Chondrocyte (in vitro differentiated cells): Measurements from ENCODE around the gene TST. TPM values are rescaled to one million over a fixed set of nuclear protein-coding genes. Genes with fewer than 3 reads are reported as not detected.

ENCODE experiments used
- DNase-seq: peaks from one replicate; pipeline ENCODE4 v3.0.0; 2021; ENCODE audit warnings: mixed read lengths, low spot score
- H3K27ac Mint-ChIP-seq: one replicate; pipeline ENCODE4 v1.8.0; 2021; ENCODE audit warnings: mild to moderate bottlenecking, moderate library complexity, mixed read lengths; ENCODE audit not compliant: unreplicated experiment
- H3K27me3 Mint-ChIP-seq: 2 replicates; pipeline ENCODE4 v1.8.0; 2021; ENCODE audit warnings: low read depth, mixed read lengths
- H3K36me3 Mint-ChIP-seq: 2 replicates; pipeline ENCODE4 v1.8.0; 2021; ENCODE audit warnings: low read depth, mixed read lengths
- H3K4me1 Mint-ChIP-seq: 2 replicates; pipeline ENCODE4 v1.8.0; 2021; ENCODE audit warnings: low read depth, mild to moderate bottlenecking, mixed read lengths
- H3K4me3 Mint-ChIP-seq: one replicate; pipeline ENCODE4 v1.8.0; 2021; ENCODE audit warnings: mild to moderate bottlenecking, moderate library complexity, mixed read lengths; ENCODE audit not compliant: unreplicated experiment
- H3K9me3 Mint-ChIP-seq: 2 replicates; pipeline ENCODE4 v1.8.0; 2021; ENCODE audit warnings: low read depth, mixed read lengths
- total RNA-seq: library from RNA; stranded (reverse); gene quantifications from 3 replicates; pipeline ENCODE4 v1.2.1, GENCODE V29; 2021
- TF ChIP-seq, protein P1 (sequence below): fragments of 200-600 bp; sonication (generic); IDR thresholded peaks from 2 replicates; pipeline ENCODE4 v1.5.0; 2021; ENCODE audit warnings: antibody characterized with exemption, mild to moderate bottlenecking, moderate library complexity

The TST gene
- total RNA-seq, 1 donor from 2014 or later: 24.9 TPM

DNA sequence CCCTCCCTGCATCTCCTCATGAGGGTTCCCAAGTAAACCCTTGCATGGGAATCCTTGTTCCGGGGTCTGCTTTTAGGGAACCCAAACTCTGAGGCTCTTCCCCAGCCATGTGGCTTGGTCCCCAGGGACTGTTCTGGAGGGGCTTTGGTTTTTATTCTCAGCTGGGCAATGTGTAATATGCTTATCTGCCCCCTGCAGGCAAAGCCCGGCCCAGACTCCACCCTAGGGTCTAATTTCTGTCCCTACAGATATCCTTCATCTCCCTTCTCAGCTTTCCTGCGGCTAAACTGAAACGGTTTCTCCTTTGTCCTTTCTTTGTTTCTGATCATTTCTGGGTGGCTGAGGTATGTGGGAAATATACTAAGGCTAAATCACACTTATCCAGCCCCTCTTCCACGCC, 37.1 kb downstream of the TST start:
- TF ChIP-seq, protein P1, sequence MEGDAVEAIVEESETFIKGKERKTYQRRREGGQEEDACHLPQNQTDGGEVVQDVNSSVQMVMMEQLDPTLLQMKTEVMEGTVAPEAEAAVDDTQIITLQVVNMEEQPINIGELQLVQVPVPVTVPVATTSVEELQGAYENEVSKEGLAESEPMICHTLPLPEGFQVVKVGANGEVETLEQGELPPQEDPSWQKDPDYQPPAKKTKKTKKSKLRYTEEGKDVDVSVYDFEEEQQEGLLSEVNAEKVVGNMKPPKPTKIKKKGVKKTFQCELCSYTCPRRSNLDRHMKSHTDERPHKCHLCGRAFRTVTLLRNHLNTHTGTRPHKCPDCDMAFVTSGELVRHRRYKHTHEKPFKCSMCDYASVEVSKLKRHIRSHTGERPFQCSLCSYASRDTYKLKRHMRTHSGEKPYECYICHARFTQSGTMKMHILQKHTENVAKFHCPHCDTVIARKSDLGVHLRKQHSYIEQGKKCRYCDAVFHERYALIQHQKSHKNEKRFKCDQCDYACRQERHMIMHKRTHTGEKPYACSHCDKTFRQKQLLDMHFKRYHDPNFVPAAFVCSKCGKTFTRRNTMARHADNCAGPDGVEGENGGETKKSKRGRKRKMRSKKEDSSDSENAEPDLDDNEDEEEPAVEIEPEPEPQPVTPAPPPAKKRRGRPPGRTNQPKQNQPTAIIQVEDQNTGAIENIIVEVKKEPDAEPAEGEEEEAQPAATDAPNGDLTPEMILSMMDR: peak; percentile 30
- peaks cover 20% of the 10 kb centered on the region for H3K27me3 Mint-ChIP-seq
- H3K36me3 Mint-ChIP-seq: no peaks in the 10 kb centered on the region
- no peak overlapping the region for H3K27ac Mint-ChIP-seq
- no peak overlapping the region for H3K4me3 Mint-ChIP-seq
- H3K4me1 Mint-ChIP-seq: peaks cover 10% of the 10 kb centered on the region
- H3K9me3 Mint-ChIP-seq: peaks cover 15% of the 10 kb centered on the region
- DNase-seq: no peak

- peaks cover 11% of the 10 kb centered on the region for H3K9me3 Mint-ChIP-seq
- no peak overlapping the region for H3K4me3 Mint-ChIP-seq
- H3K27me3 Mint-ChIP-seq: peaks cover 23% of the 10 kb centered on the region
- no peak overlapping the region for H3K27ac Mint-ChIP-seq
- H3K4me1 Mint-ChIP-seq: peaks cover 10% of the 10 kb centered on the region
- no peak for DNase-seq
- H3K36me3 Mint-ChIP-seq: no peaks in the 10 kb centered on the region
- TF ChIP-seq, protein P1: no peak
These were observed 37.9 kb downstream of the TST start for GRCh38 chr22:36981247-36981775.

DNA sequence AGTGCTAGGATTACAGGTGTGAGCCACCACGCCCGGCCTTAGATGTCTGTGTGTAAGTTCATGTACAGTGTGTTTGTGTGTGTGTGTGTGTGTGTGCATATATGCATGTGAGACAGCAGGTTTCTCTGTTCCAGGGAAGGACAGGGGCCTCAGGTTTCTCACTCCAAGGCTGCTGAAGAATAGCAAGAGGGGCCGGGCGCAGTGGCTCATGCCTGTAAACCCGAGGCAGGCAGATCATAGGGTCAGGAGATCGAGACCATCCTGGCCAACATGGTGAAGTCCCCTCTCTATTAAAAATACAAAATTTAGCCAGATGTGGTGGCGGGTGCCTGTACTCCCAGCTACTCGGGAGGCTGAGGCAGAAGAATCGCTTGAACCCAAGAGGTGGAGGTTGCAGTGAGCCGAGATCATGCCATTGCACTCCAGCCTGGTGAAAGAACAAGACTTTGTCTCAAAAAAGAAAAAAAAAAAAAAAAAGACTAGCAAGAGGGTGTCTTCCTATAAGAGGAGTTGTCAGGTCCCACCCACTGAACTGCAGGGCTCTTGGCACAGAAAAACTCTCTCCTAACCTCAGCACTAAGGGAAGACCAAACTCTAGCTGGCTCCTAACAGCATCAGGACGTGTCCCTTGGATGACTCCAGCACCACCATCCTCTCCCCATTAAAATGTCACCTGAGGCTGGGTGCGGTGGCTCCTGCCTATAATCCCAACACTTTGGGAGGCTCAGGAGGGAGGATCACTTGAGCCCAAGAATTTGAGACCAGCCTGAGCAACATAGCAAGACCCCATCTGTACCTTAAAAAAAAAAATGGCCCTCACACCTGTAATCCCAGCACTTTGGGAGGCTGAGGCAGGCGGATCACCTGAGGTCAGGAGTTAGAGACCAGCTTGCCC, 40.0 kb downstream of the TST start:
- H3K4me3 Mint-ChIP-seq: no peak overlapping the region
- H3K9me3 Mint-ChIP-seq: no peaks in the 10 kb centered on the region
- DNase-seq: no peak
- no peaks in the 10 kb centered on the region for H3K36me3 Mint-ChIP-seq
- H3K27me3 Mint-ChIP-seq: peaks cover 28% of the 10 kb centered on the region
- no peak overlapping the region for H3K27ac Mint-ChIP-seq
- TF ChIP-seq, protein P1: no peak
- H3K4me1 Mint-ChIP-seq: peaks cover 10% of the 10 kb centered on the region

GRCh38 chr22:36977947-36978660, 41.1 kb downstream of the TST start:
- TF ChIP-seq, protein P1: peak; percentile 89
- Mint-ChIP-seq H3K4me3 (peak overlapping the region; percentile 77), H3K36me3 (no peaks in the 10 kb centered on the region), H3K27ac (peak overlapping the region; percentile 82), H3K9me3 (no peaks in the 10 kb centered on the region), H3K27me3 (peaks cover 29% of the 10 kb centered on the region), H3K4me1 (peaks cover 10% of the 10 kb centered on the region)
- no peak for DNase-seq

DNA sequence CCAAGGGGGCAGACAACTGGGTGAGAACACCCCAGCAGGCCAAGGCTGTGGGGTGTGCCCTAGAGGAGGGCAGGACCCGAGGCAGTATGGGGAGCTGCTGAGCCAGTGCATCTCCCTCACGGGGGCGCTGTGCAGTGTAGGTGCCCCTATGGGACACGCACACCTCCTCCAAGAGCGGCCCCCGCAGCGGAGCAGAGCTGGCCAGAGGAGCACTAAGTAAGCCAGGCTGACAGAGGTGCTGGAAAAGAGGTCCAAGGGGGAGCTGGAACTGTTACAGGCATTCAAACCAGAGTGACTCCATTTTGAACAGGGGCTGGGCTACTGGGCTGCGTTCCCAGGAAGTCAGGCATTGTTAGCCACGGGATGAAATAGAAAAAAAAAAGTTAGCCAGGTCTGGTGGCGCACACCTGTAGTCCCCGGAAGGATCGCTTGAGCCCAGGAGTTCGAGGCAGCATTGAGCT, 41.8 kb downstream of the TST start:
- H3K27ac Mint-ChIP-seq: peak overlapping the region; percentile 82
- H3K27me3 Mint-ChIP-seq: peaks cover 27% of the 10 kb centered on the region
- H3K4me3 Mint-ChIP-seq: peak overlapping the region; percentile 77
- no peaks in the 10 kb centered on the region for H3K36me3 Mint-ChIP-seq
- H3K9me3 Mint-ChIP-seq: no peaks in the 10 kb centered on the region
- TF ChIP-seq, protein P1: no peak
- DNase-seq: no peak
- peaks cover 10% of the 10 kb centered on the region for H3K4me1 Mint-ChIP-seq
